Activated CD4-positive, CD25-positive, alpha-beta regulatory T cell (primary cell): Measurements from ENCODE around the gene IGDCC3.

ENCODE experiments used
- DNase-seq, 4 experiments: peaks; one replicate each; lab custom pipeline; 2025; lab: John Stamatoyannopoulos, UW

IGDCC3 gene

GRCh38 chr15:65377976-65378366, at the start of gene IGDCC3:
TSS of gene IGDCC3 (minus strand) at chr15:65378002. CDS start at chr15:65377788, 214 bp downstream.
- no peak for DNase-seq

- DNase-seq = no peak
Observed at GRCh38 chr15:65426216-65426853, 48.5 kb upstream of the IGDCC3 start.

GRCh38 chr15:65424683-65425082, 46.9 kb upstream of the IGDCC3 start:
- no peak for DNase-seq

- DNase-seq = no peak
Observed at GRCh38 chr15:65423976-65424679, 46.3 kb upstream of the IGDCC3 start.

GRCh38 chr15:65423150-65423975, 45.6 kb upstream of the IGDCC3 start:
- DNase-seq = no peak

- DNase-seq = no peak
Observed at GRCh38 chr15:65421360-65422215, 43.8 kb upstream of the IGDCC3 start.

GRCh38 chr15:65420975-65421359, 43.2 kb upstream of the IGDCC3 start:
- DNase-seq = no peak

- no peak for DNase-seq
Observed at GRCh38 chr15:65418596-65418995, 40.8 kb upstream of the IGDCC3 start.

- DNase-seq = no peak
Observed at GRCh38 chr15:65416845-65417416, 39.1 kb upstream of the IGDCC3 start.

- no peak for DNase-seq
Observed at GRCh38 chr15:65414841-65415621, 37.2 kb upstream of the IGDCC3 start.

GRCh38 chr15:65413760-65414144, 36.0 kb upstream of the IGDCC3 start:
- no peak for DNase-seq

- DNase-seq = no peak
Observed at GRCh38 chr15:65413051-65413759, 35.4 kb upstream of the IGDCC3 start.

- DNase-seq = no peak
Observed at GRCh38 chr15:65412556-65412955, 34.8 kb upstream of the IGDCC3 start.

- DNase-seq = no peak
Observed at GRCh38 chr15:65411465-65412071, 33.8 kb upstream of the IGDCC3 start.

- DNase-seq = no peak
Observed at GRCh38 chr15:65410972-65411371, 33.2 kb upstream of the IGDCC3 start.

- DNase-seq = no peak
Observed at GRCh38 chr15:65410036-65410435, 32.2 kb upstream of the IGDCC3 start.

- no peak for DNase-seq
Observed at GRCh38 chr15:65409036-65409631, 31.3 kb upstream of the IGDCC3 start.

- no peak for DNase-seq
Observed at GRCh38 chr15:65408324-65409035, 30.7 kb upstream of the IGDCC3 start.
